ENCODE results near the gene CCDC86.

- TF ChIP-seq, protein P1, sequence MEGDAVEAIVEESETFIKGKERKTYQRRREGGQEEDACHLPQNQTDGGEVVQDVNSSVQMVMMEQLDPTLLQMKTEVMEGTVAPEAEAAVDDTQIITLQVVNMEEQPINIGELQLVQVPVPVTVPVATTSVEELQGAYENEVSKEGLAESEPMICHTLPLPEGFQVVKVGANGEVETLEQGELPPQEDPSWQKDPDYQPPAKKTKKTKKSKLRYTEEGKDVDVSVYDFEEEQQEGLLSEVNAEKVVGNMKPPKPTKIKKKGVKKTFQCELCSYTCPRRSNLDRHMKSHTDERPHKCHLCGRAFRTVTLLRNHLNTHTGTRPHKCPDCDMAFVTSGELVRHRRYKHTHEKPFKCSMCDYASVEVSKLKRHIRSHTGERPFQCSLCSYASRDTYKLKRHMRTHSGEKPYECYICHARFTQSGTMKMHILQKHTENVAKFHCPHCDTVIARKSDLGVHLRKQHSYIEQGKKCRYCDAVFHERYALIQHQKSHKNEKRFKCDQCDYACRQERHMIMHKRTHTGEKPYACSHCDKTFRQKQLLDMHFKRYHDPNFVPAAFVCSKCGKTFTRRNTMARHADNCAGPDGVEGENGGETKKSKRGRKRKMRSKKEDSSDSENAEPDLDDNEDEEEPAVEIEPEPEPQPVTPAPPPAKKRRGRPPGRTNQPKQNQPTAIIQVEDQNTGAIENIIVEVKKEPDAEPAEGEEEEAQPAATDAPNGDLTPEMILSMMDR (IDR thresholded peaks at IDR 0.05) = no peak
- no peak for TF ChIP-seq POLR2A (IDR thresholded peaks at IDR 0.05)
These were observed 2.3 kb downstream of the CCDC86 start for GRCh38 chr11:60844045-60844869.
